T-cell (primary cell): ENCODE measurements around the gene TEX52. TPM values are rescaled to one million over a fixed set of nuclear protein-coding genes. Genes with fewer than 3 reads are reported as not detected.
A peak's percentile ranks its signal among the peaks of the same experiment; 100 is the strongest.

Experiments
- ATAC-seq, 4 experiments: fragments of 200-7000 bp in 3 of 4; fragments of 150-1000 bp in 1 of 4; cut with Tn5 transposase; replicated peaks in 1 of 4; 1 replicate in 3 of 4; 2 replicates in 1 of 4; pipeline ENCODE4 v1.10.0; 2021; ENCODE audit warnings: moderate library complexity in 3 of 4, mild to moderate bottlenecking in 2 of 4, moderate number of reproducible peaks in 1 of 4
- CTCF ChIA-PET, 2 donors: fragments of 300-600 bp; sonication (Branson Sonifier 250); formaldehyde crosslinking; loops; one replicate each; lab custom pipeline; 2022; ENCODE audit warnings: antibody characterized with exemption in 2 of 2; lab: Charles Lee
- POLR2A ChIA-PET, 2 donors: fragments of 300-600 bp; sonication (Branson Sonifier 250); formaldehyde crosslinking; loops; one replicate each; lab custom pipeline; 2022; ENCODE audit warnings: antibody characterized with exemption in 2 of 2; lab: Charles Lee
- DNase-seq, 35 experiments: peaks; one replicate each; pipeline versions ENCODE4 v3.0.0 to v3.0.0-alpha.2; 2013 to 2023
- H3K27ac ChIP-seq: one replicate; pipeline ENCODE4 v1.5.1; 2013; ENCODE audit warnings: low read length
- H3K27me3 ChIP-seq, 2 experiments: replicated peaks in 1 of 2; 1 replicate in 1 of 2; 2 replicates in 1 of 2; pipeline versions ENCODE4 v1.6.1 to v1.7.0; 2013; ENCODE audit warnings: low read length in 1 of 2, mixed read lengths in 1 of 2; ENCODE audit not compliant: control insufficient read depth in 2 of 2, insufficient read depth in 2 of 2; ENCODE audit errors: extremely low read depth in 1 of 2
- H3K36me3 ChIP-seq, 2 donors: 1 replicate in 1 of 2; 2 replicates in 1 of 2; pipeline versions ENCODE4 v1.6.1 to v1.7.0; 2013; ENCODE audit warnings: low read length in 1 of 2; ENCODE audit not compliant: control insufficient read depth in 2 of 2, insufficient read depth in 1 of 2; ENCODE audit errors: extremely low read depth in 1 of 2
- H3K4me1 ChIP-seq, 2 experiments: 1 replicate in 1 of 2; 2 replicates in 1 of 2; pipeline versions ENCODE4 v1.6.1 to v1.7.0; 2013; ENCODE audit warnings: low read length in 2 of 2, mixed read lengths in 1 of 2; ENCODE audit not compliant: insufficient read depth in 2 of 2, control insufficient read depth in 1 of 2; ENCODE audit errors: extremely low read depth in 1 of 2
- H3K4me3 ChIP-seq, 2 donors: 1 replicate in 1 of 2; 2 replicates in 1 of 2; pipeline versions ENCODE4 v1.5.1 to v1.7.0; 2013; ENCODE audit warnings: mild to moderate bottlenecking in 2 of 2, low read length in 1 of 2, moderate library complexity in 1 of 2; ENCODE audit not compliant: control insufficient read depth in 1 of 2; ENCODE audit errors: extremely low read depth in 1 of 2
- H3K9me3 ChIP-seq: 2 replicates; pipeline ENCODE4 v1.7.0; 2013
- H3K27ac Mint-ChIP-seq, 2 donors: one replicate each; pipeline ENCODE4 v1.8.0; 2020 to 2021; ENCODE audit warnings: mild to moderate bottlenecking in 2 of 2, mixed read lengths in 2 of 2
- H3K27me3 Mint-ChIP-seq, 2 donors: one replicate each; pipeline ENCODE4 v1.8.0; 2021 to 2022; ENCODE audit warnings: mixed read lengths in 2 of 2
- H3K36me3 Mint-ChIP-seq: one replicate; pipeline ENCODE4 v1.8.0; 2021; ENCODE audit warnings: mixed read lengths
- H3K4me1 Mint-ChIP-seq, 3 donors: one replicate each; pipeline ENCODE4 v1.8.0; 2020 to 2022; ENCODE audit warnings: mixed read lengths in 3 of 3, mild to moderate bottlenecking in 1 of 3
- H3K4me3 Mint-ChIP-seq, 3 donors: one replicate each; pipeline ENCODE4 v1.8.0; 2020 to 2022; ENCODE audit warnings: mild to moderate bottlenecking in 3 of 3, mixed read lengths in 3 of 3, moderate library complexity in 3 of 3
- H3K9me3 Mint-ChIP-seq, 3 donors: one replicate each; pipeline ENCODE4 v1.8.0; 2020 to 2022; ENCODE audit warnings: mixed read lengths in 3 of 3
- WGBS: methylation state at CpG from one replicate; pipeline ENCODE4 v1.1.5; 2013; ENCODE audit warnings: missing lambda C conversion rate; ENCODE audit not compliant: insufficient coverage; 5-methylcytosine and 5-hydroxymethylcytosine counted together
- total RNA-seq, 35 experiments: library from RNA in 6 of 35; stranded (reverse) in 6 of 35; fragments of 120-200 nt in 1 of 35; gene quantifications; one replicate each; pipeline versions ENCODE4 v1.2.1 to v1.2.4 and lab custom pipeline; 2013 to 2026

Gene TEX52
- total RNA-seq, 5 donors from 2014 or later (not counting 1 experiment from before 2014, with no cell fraction given) = not detected

DNA sequence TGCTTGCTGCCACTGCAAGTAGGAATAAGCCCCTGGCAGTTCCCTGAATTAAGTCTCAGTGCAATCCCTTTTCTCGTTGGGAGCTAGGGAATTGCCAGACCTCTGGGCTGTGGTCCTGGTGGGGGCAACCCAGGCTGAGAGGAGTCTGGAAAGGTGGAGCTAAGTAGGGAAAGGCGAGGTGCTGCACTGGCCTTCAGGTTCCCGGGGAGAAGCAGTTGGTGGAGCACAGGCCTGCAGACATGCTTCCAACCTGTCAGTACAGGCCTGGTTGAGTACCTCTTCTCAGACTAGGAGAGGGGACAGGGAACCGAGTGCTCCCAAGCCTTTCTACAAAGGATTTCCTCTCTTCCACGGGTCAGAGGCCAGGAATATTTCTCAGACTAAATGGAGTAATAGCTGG lies 23.5 kb downstream of the TEX52 start:
- Mint-ChIP-seq H3K27ac (no peak overlapping the region), H3K4me3 (no peak overlapping the region), H3K9me3 (no peaks in the 10 kb centered on the region), H3K27me3 (no peaks in the 10 kb centered on the region), H3K4me1 (peaks cover 3 to 14% (median 8%) of the 10 kb centered on the region in 3 donors), H3K36me3 (peaks cover 32% of the 10 kb centered on the region)
- no peak overlapping the region for H3K27ac ChIP-seq
- H3K36me3 ChIP-seq = peaks cover 0 to 18% of the 10 kb centered on the region in 2 donors
- ATAC-seq (no peak), DNase-seq (no peak)
- POLR2A ChIA-PET = interaction anchor here in 1 of 2 donors (0.6 kb wide), 1 partner anchor 52 kb away, joined by 3 read pairs; no protein-coding TSS in a partner anchor
- no peaks in the 10 kb centered on the region for H3K9me3 ChIP-seq
- no peaks in the 10 kb centered on the region for H3K27me3 ChIP-seq
- peaks cover 0 to 7% of the 10 kb centered on the region in 2 experiments for H3K4me1 ChIP-seq
- 83% methylated on average over 1 of the region's 5 CpGs for WGBS
- CTCF ChIA-PET = interaction anchor here in 1 of 2 donors (0.6 kb wide), 1 partner anchor 34 kb away, joined by 3 read pairs; no protein-coding TSS in a partner anchor
- no peak overlapping the region for H3K4me3 ChIP-seq

DNA sequence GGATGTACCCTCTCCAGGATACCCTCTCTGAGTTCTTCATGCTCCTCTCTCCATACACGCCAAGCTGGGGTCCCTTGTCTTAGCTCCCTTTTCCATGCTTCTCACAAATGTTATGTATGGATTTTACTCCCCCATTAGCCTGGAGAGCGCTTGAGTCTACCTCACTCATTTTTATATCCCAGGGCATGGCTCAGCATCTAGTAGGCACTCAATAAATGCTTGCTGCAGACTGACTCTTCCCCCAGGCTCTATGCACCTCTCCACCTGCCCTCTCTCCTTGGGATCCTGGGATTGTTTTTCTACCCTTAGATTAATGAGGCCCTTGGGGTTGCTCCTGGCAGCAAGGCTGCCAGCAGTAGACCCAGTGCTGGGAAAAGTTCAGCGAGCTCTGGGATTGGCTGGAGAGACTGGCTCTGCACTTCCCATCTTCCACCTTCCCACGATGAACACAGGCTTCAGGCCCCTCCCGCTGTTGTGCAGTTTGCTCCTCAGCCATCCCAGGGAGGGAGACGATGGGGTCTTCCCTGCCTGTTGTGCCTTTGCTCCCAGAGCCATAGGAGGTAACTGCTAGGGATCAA lies 24.2 kb downstream of the TEX52 start:
- Histone ChIP-seq H3K4me1 (peaks cover 0 to 7% of the 10 kb centered on the region in 2 experiments), H3K27ac (no peak overlapping the region), H3K4me3 (no peak overlapping the region), H3K27me3 (no peaks in the 10 kb centered on the region), H3K9me3 (no peaks in the 10 kb centered on the region), H3K36me3 (peaks cover 0 to 18% of the 10 kb centered on the region in 2 donors)
- 100% methylated on average over 3 of the region's 6 CpGs for WGBS
- ATAC-seq = no peak
- Mint-ChIP-seq H3K4me3 (no peak overlapping the region), H3K36me3 (peaks cover 29% of the 10 kb centered on the region), H3K4me1 (peaks cover 3 to 14% (median 8%) of the 10 kb centered on the region in 3 donors), H3K9me3 (no peaks in the 10 kb centered on the region), H3K27ac (peak overlapping the region in 1 of 2 donors; percentile 27), H3K27me3 (no peaks in the 10 kb centered on the region)
- DNase-seq = no peak
- ChIA-PET CTCF (interaction anchor here in 1 of 2 donors (0.6 kb wide), 1 partner anchor 35 kb away, joined by 3 read pairs; no protein-coding TSS in a partner anchor), POLR2A (interaction anchor here in 1 of 2 donors (0.6 kb wide), 1 partner anchor 29 kb away, joined by 6 read pairs; no protein-coding TSS in a partner anchor)

DNA sequence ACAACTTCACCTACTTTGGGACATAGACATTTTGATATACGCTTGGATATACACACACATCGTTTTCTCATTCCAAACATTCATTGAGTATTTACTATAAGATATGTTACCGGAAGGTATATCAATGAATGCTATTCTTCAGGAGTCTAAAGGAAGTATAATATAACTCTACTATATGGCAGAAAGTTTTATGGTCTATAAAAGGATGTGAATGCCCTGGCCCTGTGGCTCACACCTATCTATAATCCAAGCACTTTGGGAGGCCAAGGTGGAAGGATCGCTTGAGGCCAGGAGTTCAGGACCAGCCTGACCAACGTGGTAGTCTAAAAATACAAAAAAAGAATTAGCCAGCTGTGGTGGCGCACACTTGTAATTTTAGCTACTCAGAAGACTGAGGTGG lies 27.6 kb downstream of the TEX52 start:
- Histone ChIP-seq H3K36me3 (peaks cover 2 to 51% of the 10 kb centered on the region in 2 donors), H3K4me3 (no peak overlapping the region), H3K27ac (no peak overlapping the region), H3K4me1 (no peaks in the 10 kb centered on the region), H3K9me3 (no peaks in the 10 kb centered on the region), H3K27me3 (no peaks in the 10 kb centered on the region)
- Mint-ChIP-seq H3K4me3 (no peak overlapping the region), H3K4me1 (peaks cover 0 to 8% (median 0%) of the 10 kb centered on the region in 3 donors), H3K36me3 (peaks cover 46% of the 10 kb centered on the region), H3K27me3 (no peaks in the 10 kb centered on the region), H3K9me3 (no peaks in the 10 kb centered on the region), H3K27ac (no peak overlapping the region)
- ATAC-seq (no peak), DNase-seq (no peak)
- POLR2A ChIA-PET = no interaction called here
- 80% methylated on average over 2 of the region's 6 CpGs for WGBS
- CTCF ChIA-PET = interaction anchor here in 1 of 2 donors (0.6 kb wide), 1 partner anchor 117 kb away, joined by 3 read pairs; no protein-coding TSS in a partner anchor

- H3K9me3 ChIP-seq = no peaks in the 10 kb centered on the region
- Mint-ChIP-seq H3K27me3 (no peaks in the 10 kb centered on the region), H3K4me1 (no peaks in the 10 kb centered on the region), H3K4me3 (no peak overlapping the region), H3K9me3 (no peaks in the 10 kb centered on the region), H3K36me3 (peaks cover 62% of the 10 kb centered on the region), H3K27ac (no peak overlapping the region)
- H3K27me3 ChIP-seq = no peaks in the 10 kb centered on the region
- no peak overlapping the region for H3K4me3 ChIP-seq
- ATAC-seq (no peak), DNase-seq (no peak)
- H3K27ac ChIP-seq = no peak overlapping the region
- 97% methylated on average over 12 of the region's 14 CpGs for WGBS
- POLR2A ChIA-PET = interaction anchor here (0.6 kb wide), 2 partner anchors 17 to 28 kb away, joined by 3 to 5 read pairs; no protein-coding TSS in a partner anchor
- CTCF ChIA-PET = no interaction called here
- no peaks in the 10 kb centered on the region for H3K4me1 ChIP-seq
- peaks cover 2 to 75% of the 10 kb centered on the region in 2 donors for H3K36me3 ChIP-seq
These were observed 29.9 kb downstream of the TEX52 start for GRCh38 chr12:2826721-2827515.

GRCh38 chr12:2826036-2826435 lies 30.8 kb downstream of the TEX52 start:
- Mint-ChIP-seq H3K27me3 (no peaks in the 10 kb centered on the region), H3K4me3 (no peak overlapping the region), H3K36me3 (peaks cover 64% of the 10 kb centered on the region), H3K27ac (no peak overlapping the region), H3K4me1 (no peaks in the 10 kb centered on the region), H3K9me3 (no peaks in the 10 kb centered on the region)
- H3K36me3 ChIP-seq = peaks cover 8 to 82% of the 10 kb centered on the region in 2 donors
- 100% methylated on average over 1 of the region's 3 CpGs for WGBS
- H3K4me1 ChIP-seq = no peaks in the 10 kb centered on the region
- no peaks in the 10 kb centered on the region for H3K27me3 ChIP-seq
- H3K27ac ChIP-seq = no peak overlapping the region
- ChIA-PET CTCF (no interaction called here), POLR2A (interaction anchor here in 1 of 2 donors (0.6 kb wide), 1 partner anchor 27 kb away, joined by 5 read pairs; no protein-coding TSS in a partner anchor)
- H3K4me3 ChIP-seq = no peak overlapping the region
- ATAC-seq (no peak), DNase-seq (no peak)
- no peaks in the 10 kb centered on the region for H3K9me3 ChIP-seq

DNA sequence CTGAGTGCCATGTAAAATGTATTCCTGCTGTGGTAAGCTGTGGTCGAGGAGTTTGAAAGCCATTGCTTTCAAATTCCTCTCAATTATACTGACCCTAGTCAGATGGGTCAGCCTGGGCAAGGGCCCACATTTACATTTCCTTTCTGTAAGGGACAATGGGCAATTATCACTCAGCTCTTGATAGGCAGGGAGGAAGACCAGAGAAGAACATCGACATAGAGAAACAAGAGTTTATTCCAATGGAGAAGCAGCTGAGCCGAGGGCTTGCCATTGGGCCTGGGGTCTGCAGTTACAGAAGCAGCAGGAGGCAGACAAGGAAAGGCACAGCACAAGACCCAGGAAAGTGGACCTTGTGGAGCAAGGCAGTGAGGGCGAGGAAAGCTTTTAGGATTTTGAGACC lies 31.7 kb downstream of the TEX52 start:
- no peak overlapping the region for H3K27ac Mint-ChIP-seq
- H3K4me1 Mint-ChIP-seq = no peaks in the 10 kb centered on the region
- Histone ChIP-seq H3K27me3 (no peaks in the 10 kb centered on the region), H3K36me3 (peaks cover 9 to 82% of the 10 kb centered on the region in 2 donors), H3K4me1 (no peaks in the 10 kb centered on the region), H3K4me3 (no peak overlapping the region), H3K27ac (no peak overlapping the region), H3K9me3 (no peaks in the 10 kb centered on the region)
- H3K4me3 Mint-ChIP-seq = no peak overlapping the region
- 87% methylated on average over 3 of the region's 4 CpGs for WGBS
- DNase-seq = no peak
- H3K9me3 Mint-ChIP-seq = no peaks in the 10 kb centered on the region
- no peak for ATAC-seq
- ChIA-PET POLR2A (no interaction called here), CTCF (no interaction called here)
- peaks cover 64% of the 10 kb centered on the region for H3K36me3 Mint-ChIP-seq
- H3K27me3 Mint-ChIP-seq = no peaks in the 10 kb centered on the region
